ENCODE measurements around the gene STK31.
"Not testable (repeated sequence)": the region's sequence is repeated elsewhere in the genome, so short reads cannot be mapped to it uniquely, and the experiment has no call there.

Gene STK31

GRCh38 chr7:23710000-23710399 lies at the start of gene STK31:
TSS of gene STK31 (plus strand) at chr7:23710219. CDS start at chr7:23710286, 67 bp downstream.
- Histone ChIP-seq H3K9me3 (ENCODE audit: control insufficient read depth, low read length) (peaks cover 7% of the 10 kb centered on the region), H3K36me3 (ENCODE audit: control insufficient read depth, insufficient read depth, low read length) (peaks cover 7% of the 10 kb centered on the region), H3K27me3 (ENCODE audit: control insufficient read depth, insufficient read depth, low read length) (no peaks in the 10 kb centered on the region), H3K4me1 (ENCODE audit: control insufficient read depth, insufficient read depth, low read length) (peaks cover 6% of the 10 kb centered on the region), H3K9ac (ENCODE audit: low read length) (no peak within 1 kb of the TSS), H3K4me3 (ENCODE audit: low read length) (no peak within 1 kb of the TSS)

GRCh38 chr7:23661385-23661784 lies 48.6 kb upstream of the STK31 start:
- H3K27me3 ChIP-seq (ENCODE audit: control insufficient read depth, insufficient read depth, low read length), result no peaks in the 10 kb centered on the region
- no peaks in the 10 kb centered on the region for H3K36me3 ChIP-seq (ENCODE audit: control insufficient read depth, insufficient read depth, low read length)
- no peak overlapping the region for H3K9ac ChIP-seq (ENCODE audit: low read length)
- no peaks in the 10 kb centered on the region for H3K9me3 ChIP-seq (ENCODE audit: control insufficient read depth, low read length)
- H3K4me3 ChIP-seq (ENCODE audit: low read length), result no peak overlapping the region
- no peaks in the 10 kb centered on the region for H3K4me1 ChIP-seq (ENCODE audit: control insufficient read depth, insufficient read depth, low read length)

GRCh38 chr7:23662124-23662983 lies 47.7 kb upstream of the STK31 start:
- H3K9me3 ChIP-seq (ENCODE audit: control insufficient read depth, low read length), result no peaks in the 10 kb centered on the region
- H3K4me3 ChIP-seq (ENCODE audit: low read length), result no peak overlapping the region
- H3K4me1 ChIP-seq (ENCODE audit: control insufficient read depth, insufficient read depth, low read length), result no peaks in the 10 kb centered on the region
- H3K27me3 ChIP-seq (ENCODE audit: control insufficient read depth, insufficient read depth, low read length), result no peaks in the 10 kb centered on the region
- no peaks in the 10 kb centered on the region for H3K36me3 ChIP-seq (ENCODE audit: control insufficient read depth, insufficient read depth, low read length)
- no peak overlapping the region for H3K9ac ChIP-seq (ENCODE audit: low read length)

GRCh38 chr7:23662984-23663313 lies 47.1 kb upstream of the STK31 start:
- no peak overlapping the region for H3K9ac ChIP-seq (ENCODE audit: low read length)
- H3K9me3 ChIP-seq (ENCODE audit: control insufficient read depth, low read length), result no peaks in the 10 kb centered on the region
- H3K36me3 ChIP-seq (ENCODE audit: control insufficient read depth, insufficient read depth, low read length), result no peaks in the 10 kb centered on the region
- H3K4me3 ChIP-seq (ENCODE audit: low read length), result no peak overlapping the region
- no peaks in the 10 kb centered on the region for H3K4me1 ChIP-seq (ENCODE audit: control insufficient read depth, insufficient read depth, low read length)
- H3K27me3 ChIP-seq (ENCODE audit: control insufficient read depth, insufficient read depth, low read length), result no peaks in the 10 kb centered on the region

- no peaks in the 10 kb centered on the region for H3K9me3 ChIP-seq (ENCODE audit: control insufficient read depth, low read length)
Observed at GRCh38 chr7:23664122-23664521, 45.9 kb upstream of the STK31 start.

GRCh38 chr7:23672033-23672432 lies 38.0 kb upstream of the STK31 start:
- Histone ChIP-seq H3K36me3 (ENCODE audit: control insufficient read depth, insufficient read depth, low read length) (no peaks in the 10 kb centered on the region), H3K4me3 (ENCODE audit: low read length) (no peak overlapping the region), H3K27me3 (ENCODE audit: control insufficient read depth, insufficient read depth, low read length) (no peaks in the 10 kb centered on the region), H3K9me3 (ENCODE audit: control insufficient read depth, low read length) (no peaks in the 10 kb centered on the region), H3K9ac (ENCODE audit: low read length) (no peak overlapping the region), H3K4me1 (ENCODE audit: control insufficient read depth, insufficient read depth, low read length) (no peaks in the 10 kb centered on the region)

More at GRCh38 chr7:23664122-23664521, 45.9 kb upstream of the STK31 start:
- H3K27me3 ChIP-seq (ENCODE audit: control insufficient read depth, insufficient read depth, low read length), result no peaks in the 10 kb centered on the region
- no peaks in the 10 kb centered on the region for H3K4me1 ChIP-seq (ENCODE audit: control insufficient read depth, insufficient read depth, low read length)
- no peak overlapping the region for H3K9ac ChIP-seq (ENCODE audit: low read length)
- no peaks in the 10 kb centered on the region for H3K36me3 ChIP-seq (ENCODE audit: control insufficient read depth, insufficient read depth, low read length)
- no peak overlapping the region for H3K4me3 ChIP-seq (ENCODE audit: low read length)

- no peaks in the 10 kb centered on the region for H3K36me3 ChIP-seq (ENCODE audit: control insufficient read depth, insufficient read depth, low read length)
- peaks cover 14% of the 10 kb centered on the region for H3K4me1 ChIP-seq (ENCODE audit: control insufficient read depth, insufficient read depth, low read length)
Observed at GRCh38 chr7:23679898-23680413, 30.1 kb upstream of the STK31 start, which contains the start of gene FAM221A. TSS of gene FAM221A (plus strand) at chr7:23680199. CDS start at chr7:23680219, 20 bp downstream.

GRCh38 chr7:23680414-23681405 lies 29.3 kb upstream of the STK31 start:
- peaks cover 20% of the 10 kb centered on the region for H3K4me1 ChIP-seq (ENCODE audit: control insufficient read depth, insufficient read depth, low read length)
- H3K36me3 ChIP-seq (ENCODE audit: control insufficient read depth, insufficient read depth, low read length), result no peaks in the 10 kb centered on the region
- H3K9me3 ChIP-seq (ENCODE audit: control insufficient read depth, low read length), result no peaks in the 10 kb centered on the region
- H3K9ac ChIP-seq (ENCODE audit: low read length), result peak overlapping the region; percentile 99
- peak overlapping the region; percentile 100 for H3K4me3 ChIP-seq (ENCODE audit: low read length)
- no peaks in the 10 kb centered on the region for H3K27me3 ChIP-seq (ENCODE audit: control insufficient read depth, insufficient read depth, low read length)

More at GRCh38 chr7:23679898-23680413, 30.1 kb upstream of the STK31 start, which contains the start of gene FAM221A:
- peak within 1 kb of the TSS; percentile 100 for H3K4me3 ChIP-seq (ENCODE audit: low read length)
- H3K9me3 ChIP-seq (ENCODE audit: control insufficient read depth, low read length), result no peaks in the 10 kb centered on the region
- H3K9ac ChIP-seq (ENCODE audit: low read length), result peak within 1 kb of the TSS; percentile 99
- no peaks in the 10 kb centered on the region for H3K27me3 ChIP-seq (ENCODE audit: control insufficient read depth, insufficient read depth, low read length)

GRCh38 chr7:23684041-23684440 lies 26.0 kb upstream of the STK31 start:
- H3K27me3 ChIP-seq (ENCODE audit: control insufficient read depth, insufficient read depth, low read length); H3K36me3 ChIP-seq (ENCODE audit: control insufficient read depth, insufficient read depth, low read length); H3K4me3 ChIP-seq (ENCODE audit: low read length); H3K9me3 ChIP-seq (ENCODE audit: control insufficient read depth, low read length): not testable (repeated sequence)
- H3K4me1 ChIP-seq (ENCODE audit: control insufficient read depth, insufficient read depth, low read length), result peaks cover 30% of the 10 kb centered on the region
- peak overlapping the region; percentile 28 for H3K9ac ChIP-seq (ENCODE audit: low read length)

GRCh38 chr7:23685731-23686130 lies 24.3 kb upstream of the STK31 start:
- Histone ChIP-seq H3K4me1 (ENCODE audit: control insufficient read depth, insufficient read depth, low read length) (peaks cover 30% of the 10 kb centered on the region), H3K4me3 (ENCODE audit: low read length) (peak overlapping the region; percentile 6), H3K9ac (ENCODE audit: low read length) (peak overlapping the region; percentile 76), H3K36me3 (ENCODE audit: control insufficient read depth, insufficient read depth, low read length) (no peaks in the 10 kb centered on the region), H3K27me3 (ENCODE audit: control insufficient read depth, insufficient read depth, low read length) (no peaks in the 10 kb centered on the region), H3K9me3 (ENCODE audit: control insufficient read depth, low read length) (no peaks in the 10 kb centered on the region)

GRCh38 chr7:23687011-23687410 lies 23.0 kb upstream of the STK31 start:
- Histone ChIP-seq H3K9ac (ENCODE audit: low read length) (peak overlapping the region; percentile 19), H3K9me3 (ENCODE audit: control insufficient read depth, low read length) (no peaks in the 10 kb centered on the region), H3K36me3 (ENCODE audit: control insufficient read depth, insufficient read depth, low read length) (no peaks in the 10 kb centered on the region), H3K4me3 (ENCODE audit: low read length) (no peak overlapping the region), H3K27me3 (ENCODE audit: control insufficient read depth, insufficient read depth, low read length) (no peaks in the 10 kb centered on the region), H3K4me1 (ENCODE audit: control insufficient read depth, insufficient read depth, low read length) (peaks cover 30% of the 10 kb centered on the region)

Data from mucosa of stomach (tissue), 1 donor.